DND-41 (cell line): ENCODE data around the gene HCN4.
"Not testable (repeated sequence)": the region's sequence is repeated elsewhere in the genome, so short reads cannot be mapped to it uniquely, and the experiment has no call there.

ENCODE experiments used
- ATAC-seq: fragments of 200-7000 bp; cut with Tn5 transposase; 3 replicates; pipeline ENCODE4 v1.9.1; 2021; ENCODE audit warnings: low read depth; ENCODE audit not compliant: insufficient read depth
- DNase-seq: peaks from one replicate; pipeline ENCODE4 v3.0.0-alpha.2; 2020
- H2AFZ ChIP-seq: 2 replicates; pipeline ENCODE4 v1.6.0; 2012; ENCODE audit warnings: low read depth, low read length
- H3K27ac ChIP-seq: 2 replicates; pipeline ENCODE4 v1.5.1; 2012; ENCODE audit warnings: low read length, inconsistent platforms
- H3K27me3 ChIP-seq: fragments of 200-600 bp; sonication (generic); 2 replicates; pipeline ENCODE4 v1.6.0; 2012; ENCODE audit warnings: low read length, mild to moderate bottlenecking, inconsistent platforms; ENCODE audit not compliant: insufficient read depth, poor library complexity
- H3K36me3 ChIP-seq: 2 replicates; pipeline ENCODE4 v1.5.1; 2012; ENCODE audit warnings: low read length, inconsistent platforms; ENCODE audit not compliant: insufficient read depth
- H3K4me1 ChIP-seq: 2 replicates; pipeline ENCODE4 v1.5.1; 2012; ENCODE audit warnings: mild to moderate bottlenecking, low read length; ENCODE audit not compliant: insufficient read depth
- H3K4me2 ChIP-seq: 2 replicates; pipeline ENCODE4 v1.6.0; 2012; ENCODE audit warnings: mild to moderate bottlenecking, moderate library complexity, low read length, inconsistent platforms; ENCODE audit not compliant: insufficient read depth
- H3K4me3 ChIP-seq, 2 experiments: fragments of 200-600 bp in 1 of 2; shearing (Covaris generic) in 1 of 2; 2 replicates each; pipeline ENCODE4 v1.5.1; 2012 to 2016; ENCODE audit warnings: inconsistent platforms in 2 of 2, low read length in 2 of 2, mild to moderate bottlenecking in 2 of 2, low read depth in 1 of 2, moderate library complexity in 1 of 2
- H3K79me2 ChIP-seq: 2 replicates; pipeline ENCODE4 v1.6.0; 2012; ENCODE audit warnings: low read length, inconsistent platforms; ENCODE audit not compliant: insufficient read depth
- H3K9ac ChIP-seq: 2 replicates; pipeline ENCODE4 v1.6.0; 2012; ENCODE audit warnings: low read depth, mild to moderate bottlenecking, inconsistent platforms, low read length, moderate library complexity
- H3K9me3 ChIP-seq: 2 replicates; pipeline ENCODE4 v1.5.1; 2012; ENCODE audit warnings: low read length, moderate library complexity, mild to moderate bottlenecking, inconsistent platforms; ENCODE audit not compliant: insufficient read depth, severe bottlenecking
- H4K20me1 ChIP-seq: 2 replicates; pipeline ENCODE4 v1.6.0; 2012; ENCODE audit warnings: low read length; ENCODE audit not compliant: insufficient read depth
- CTCF ChIP-seq: IDR thresholded peaks from 2 replicates; pipeline ENCODE4 v1.5.1; 2012; ENCODE audit warnings: borderline replicate concordance, low read length, moderate library complexity, mild to moderate bottlenecking; ENCODE audit not compliant: poor library complexity, severe bottlenecking; ENCODE audit errors: extremely low read depth
- EZH2 ChIP-seq: IDR thresholded peaks from 3 replicates; pipeline ENCODE4 v1.6.1; 2012; ENCODE audit warnings: borderline replicate concordance, low read depth, mild to moderate bottlenecking, moderate library complexity, low read length, inconsistent platforms; ENCODE audit not compliant: severe bottlenecking

Gene HCN4

DNA sequence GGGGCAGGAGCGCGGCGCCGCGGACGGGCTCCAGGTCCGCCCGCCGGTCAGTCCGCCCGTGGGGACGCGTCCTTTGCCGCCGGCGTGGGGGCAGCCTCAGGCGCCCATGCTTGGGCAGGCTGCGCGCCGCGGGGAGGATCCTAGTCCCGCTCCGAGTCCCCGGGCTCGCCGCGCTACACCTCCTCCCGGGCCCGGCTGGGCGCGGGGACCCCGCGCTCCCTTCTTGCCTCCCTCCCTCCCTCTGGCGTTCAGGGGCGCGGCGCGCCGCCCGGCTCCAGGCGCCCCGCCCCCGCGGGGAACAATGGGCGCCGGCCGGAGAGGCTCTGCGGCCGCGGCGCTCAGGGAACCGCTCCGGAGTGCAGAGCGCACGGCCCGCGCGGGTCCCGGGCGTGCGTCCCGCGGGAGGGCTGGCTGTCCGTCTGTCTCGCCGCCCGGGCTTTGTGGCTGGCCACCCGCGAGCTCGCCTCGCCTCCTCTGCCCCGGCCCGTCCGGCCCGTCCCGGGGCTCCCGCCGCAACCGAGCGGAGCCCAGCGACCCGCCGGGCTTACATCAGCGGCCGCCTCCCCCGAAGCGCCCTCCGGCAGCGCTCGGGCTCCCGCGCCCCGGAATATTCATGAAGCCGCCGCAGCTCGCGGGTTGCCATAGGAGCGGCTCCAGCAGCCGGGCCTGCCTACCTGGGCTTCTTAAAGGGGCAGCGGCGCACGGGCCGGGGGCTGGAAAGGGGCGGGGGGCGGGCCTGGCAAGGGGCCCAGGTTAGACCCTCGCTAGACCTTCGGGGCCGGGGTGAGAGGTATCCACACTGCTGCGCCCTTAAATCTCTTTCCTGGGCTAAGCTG is at the start of gene HCN4:
Gene HCN4 (minus strand): TSS at position 658 of the 836 bp plus-strand sequence. CDS start 688 bp downstream, outside the sequence.
- Histone ChIP-seq H2AFZ (no peak within 1 kb of the TSS), H3K79me2 (no peaks in the 10 kb centered on the region), H3K27ac (no peak within 1 kb of the TSS), H3K4me3 (no peak within 1 kb of the TSS), H3K9ac (no peak within 1 kb of the TSS), H3K27me3 (no peaks in the 10 kb centered on the region), H3K9me3 (no peaks in the 10 kb centered on the region), H3K4me1 (no peaks in the 10 kb centered on the region), H3K36me3 (no peaks in the 10 kb centered on the region), H3K4me2 (no peak within 1 kb of the TSS), H4K20me1 (no peaks in the 10 kb centered on the region)
- DNase-seq (no peak), ATAC-seq (no peak)
- no peak for TF ChIP-seq CTCF
- TF ChIP-seq EZH2 = no peak

GRCh38 chr15:73414876-73415275 is 46.1 kb upstream of the HCN4 start:
- H2AFZ ChIP-seq = no peak overlapping the region
- H3K4me1 ChIP-seq = no peaks in the 10 kb centered on the region
- DNase-seq (no peak), ATAC-seq (no peak)
- no peaks in the 10 kb centered on the region for H3K27me3 ChIP-seq
- no peak overlapping the region for H3K27ac ChIP-seq
- no peak overlapping the region for H3K4me3 ChIP-seq
- no peaks in the 10 kb centered on the region for H3K79me2 ChIP-seq
- no peak overlapping the region for H3K4me2 ChIP-seq
- TF ChIP-seq EZH2 (no peak), CTCF (no peak)
- H4K20me1 ChIP-seq = no peaks in the 10 kb centered on the region
- H3K9ac ChIP-seq = no peak overlapping the region
- H3K9me3 ChIP-seq = no peaks in the 10 kb centered on the region
- H3K36me3 ChIP-seq = no peaks in the 10 kb centered on the region

GRCh38 chr15:73403171-73403570 is 34.4 kb upstream of the HCN4 start:
- Histone ChIP-seq H3K4me2 (no peak overlapping the region), H3K9ac (no peak overlapping the region), H3K4me3 (no peak overlapping the region), H3K27me3 (no peaks in the 10 kb centered on the region), H3K9me3 (no peaks in the 10 kb centered on the region), H3K79me2 (no peaks in the 10 kb centered on the region), H2AFZ (no peak overlapping the region), H4K20me1 (no peaks in the 10 kb centered on the region), H3K27ac (no peak overlapping the region), H3K36me3 (no peaks in the 10 kb centered on the region), H3K4me1 (no peaks in the 10 kb centered on the region)
- TF ChIP-seq CTCF (no peak), EZH2 (no peak)
- no peak for DNase-seq
- ATAC-seq = no peak

GRCh38 chr15:73400222-73400621 is 31.5 kb upstream of the HCN4 start:
- H3K4me2 ChIP-seq, H4K20me1 ChIP-seq, DNase-seq: not testable (repeated sequence)

More at GRCh38 chr15:73400222-73400621, 31.5 kb upstream of the HCN4 start:
- not testable (repeated sequence) for H3K9me3 ChIP-seq, ATAC-seq, H3K27ac ChIP-seq, H3K4me3 ChIP-seq, H3K4me1 ChIP-seq, H2AFZ ChIP-seq, H3K79me2 ChIP-seq, H3K9ac ChIP-seq, H3K36me3 ChIP-seq, H3K27me3 ChIP-seq
